IMR-90 (cell line): ENCODE measurements around the gene NPHS1.

ENCODE experiments used
- CEBPB ChIP-seq: IDR thresholded peaks from 2 replicates; pipeline ENCODE4 v1.6.1; 2012; ENCODE audit warnings: low read depth, low read length, improper control_type of control experiment
- MXI1 ChIP-seq: IDR thresholded peaks from 2 replicates; pipeline ENCODE4 v1.6.1; 2012; ENCODE audit warnings: low read depth, mild to moderate bottlenecking, low read length, moderate library complexity, borderline replicate concordance
- POLR2A ChIP-seq: IDR thresholded peaks from 2 replicates; pipeline ENCODE4 v1.6.1; 2012; ENCODE audit warnings: mild to moderate bottlenecking, low read depth, low read length
- RFX5 ChIP-seq: IDR thresholded peaks from 2 replicates; pipeline ENCODE4 v1.8.0; 2012; ENCODE audit warnings: low read depth, mild to moderate bottlenecking, low read length, moderate library complexity
- TF ChIP-seq, protein P1 (sequence below): fragments of 150-350 bp; IDR thresholded peaks from 2 replicates; pipeline ENCODE4 v1.6.1; 2017; ENCODE audit warnings: mild to moderate bottlenecking, antibody characterized with exemption, low read length, low read depth
- TF ChIP-seq, protein P2 (sequence below): conservative IDR thresholded peaks from 2 replicates; pipeline ENCODE4 v1.5.1; 2012; ENCODE audit warnings: mild to moderate bottlenecking, low read depth, low read length, improper control_type of control experiment

- TF ChIP-seq, protein P1, sequence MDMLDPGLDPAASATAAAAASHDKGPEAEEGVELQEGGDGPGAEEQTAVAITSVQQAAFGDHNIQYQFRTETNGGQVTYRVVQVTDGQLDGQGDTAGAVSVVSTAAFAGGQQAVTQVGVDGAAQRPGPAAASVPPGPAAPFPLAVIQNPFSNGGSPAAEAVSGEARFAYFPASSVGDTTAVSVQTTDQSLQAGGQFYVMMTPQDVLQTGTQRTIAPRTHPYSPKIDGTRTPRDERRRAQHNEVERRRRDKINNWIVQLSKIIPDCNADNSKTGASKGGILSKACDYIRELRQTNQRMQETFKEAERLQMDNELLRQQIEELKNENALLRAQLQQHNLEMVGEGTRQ, result no peak
- TF ChIP-seq, protein P2, sequence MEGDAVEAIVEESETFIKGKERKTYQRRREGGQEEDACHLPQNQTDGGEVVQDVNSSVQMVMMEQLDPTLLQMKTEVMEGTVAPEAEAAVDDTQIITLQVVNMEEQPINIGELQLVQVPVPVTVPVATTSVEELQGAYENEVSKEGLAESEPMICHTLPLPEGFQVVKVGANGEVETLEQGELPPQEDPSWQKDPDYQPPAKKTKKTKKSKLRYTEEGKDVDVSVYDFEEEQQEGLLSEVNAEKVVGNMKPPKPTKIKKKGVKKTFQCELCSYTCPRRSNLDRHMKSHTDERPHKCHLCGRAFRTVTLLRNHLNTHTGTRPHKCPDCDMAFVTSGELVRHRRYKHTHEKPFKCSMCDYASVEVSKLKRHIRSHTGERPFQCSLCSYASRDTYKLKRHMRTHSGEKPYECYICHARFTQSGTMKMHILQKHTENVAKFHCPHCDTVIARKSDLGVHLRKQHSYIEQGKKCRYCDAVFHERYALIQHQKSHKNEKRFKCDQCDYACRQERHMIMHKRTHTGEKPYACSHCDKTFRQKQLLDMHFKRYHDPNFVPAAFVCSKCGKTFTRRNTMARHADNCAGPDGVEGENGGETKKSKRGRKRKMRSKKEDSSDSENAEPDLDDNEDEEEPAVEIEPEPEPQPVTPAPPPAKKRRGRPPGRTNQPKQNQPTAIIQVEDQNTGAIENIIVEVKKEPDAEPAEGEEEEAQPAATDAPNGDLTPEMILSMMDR, result no peak
- TF ChIP-seq POLR2A, result no peak
- TF ChIP-seq RFX5, result no peak
- TF ChIP-seq CEBPB, result no peak
- no peak for TF ChIP-seq MXI1
These were observed 39.9 kb downstream of the NPHS1 start, which contains the start of gene PRODH2 for GRCh38 chr19:35812220-35813042.
